NCI-H82 treated with DMSO at 0.1 percent for 48 hours (cell line): ENCODE measurements around the gene COL15A1.

Source experiments
- DNase-seq: peaks from one replicate; lab custom pipeline; 2025; ENCODE audit not compliant: unreplicated experiment; lab: John Stamatoyannopoulos, UW

The COL15A1 gene

DNA sequence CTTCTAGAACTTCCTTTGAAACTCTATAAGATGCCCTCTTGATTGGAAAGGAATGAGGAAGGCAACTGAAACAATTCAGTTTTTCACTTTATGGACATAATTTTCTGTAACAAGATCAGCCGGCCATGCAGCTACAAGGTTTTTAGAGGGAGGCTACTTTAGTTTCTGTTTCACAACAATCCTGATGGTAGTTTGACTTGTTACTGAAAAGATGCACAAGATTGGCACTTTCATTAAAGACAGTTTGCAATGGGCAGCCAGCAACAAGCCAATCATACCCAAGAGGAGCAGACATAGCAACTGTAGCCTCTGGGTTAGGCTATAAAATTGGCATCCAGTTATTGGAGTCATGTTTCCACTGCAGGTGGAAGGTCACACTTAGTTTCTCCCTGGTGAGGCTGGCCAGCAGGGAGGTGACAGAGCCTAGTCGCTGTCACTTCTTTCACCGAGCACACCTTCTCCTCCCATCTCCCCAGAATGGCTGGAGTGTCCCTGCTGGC lies 87.0 kb downstream of the COL15A1 start:
- DNase-seq: no peak

DNA sequence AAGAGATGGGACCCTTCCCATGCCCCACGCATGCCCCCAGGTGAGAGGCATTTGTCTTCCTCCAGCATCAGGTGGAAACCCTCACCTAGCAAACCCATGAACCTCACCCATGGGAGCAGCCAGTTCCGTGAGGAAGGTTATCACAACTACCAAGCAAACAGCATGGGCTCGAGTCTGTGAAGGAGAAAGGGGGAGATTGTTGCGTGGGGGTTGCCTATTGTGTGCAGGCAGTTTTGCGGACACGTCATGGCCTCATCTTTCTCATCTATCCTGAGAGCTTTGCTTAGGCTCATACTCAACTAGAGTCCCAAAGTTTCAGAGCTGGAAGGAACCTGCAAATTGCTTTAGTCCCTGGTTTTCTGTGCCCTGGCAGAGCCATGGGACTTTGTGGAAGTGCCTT lies 87.6 kb downstream of the COL15A1 start:
- DNase-seq: no peak

DNA sequence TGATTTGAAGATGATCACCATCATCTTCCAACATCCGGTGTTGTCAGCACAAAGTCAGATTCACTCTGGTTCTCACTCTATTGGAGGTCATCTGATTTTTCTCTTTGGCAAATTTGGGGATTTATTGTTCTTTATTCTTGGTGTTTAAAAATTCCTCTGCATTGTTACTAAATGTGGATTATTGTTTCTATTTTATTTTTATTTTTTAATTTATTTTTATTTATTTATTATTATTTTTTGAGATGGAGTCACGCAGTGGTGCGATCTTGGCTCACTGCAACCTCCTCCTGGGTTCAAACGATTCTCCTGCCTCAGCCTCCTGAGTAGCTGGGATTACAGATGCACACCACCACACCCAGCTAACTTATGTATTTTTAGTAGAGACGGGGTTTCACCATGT lies 88.3 kb downstream of the COL15A1 start:
- DNase-seq: no peak

DNA sequence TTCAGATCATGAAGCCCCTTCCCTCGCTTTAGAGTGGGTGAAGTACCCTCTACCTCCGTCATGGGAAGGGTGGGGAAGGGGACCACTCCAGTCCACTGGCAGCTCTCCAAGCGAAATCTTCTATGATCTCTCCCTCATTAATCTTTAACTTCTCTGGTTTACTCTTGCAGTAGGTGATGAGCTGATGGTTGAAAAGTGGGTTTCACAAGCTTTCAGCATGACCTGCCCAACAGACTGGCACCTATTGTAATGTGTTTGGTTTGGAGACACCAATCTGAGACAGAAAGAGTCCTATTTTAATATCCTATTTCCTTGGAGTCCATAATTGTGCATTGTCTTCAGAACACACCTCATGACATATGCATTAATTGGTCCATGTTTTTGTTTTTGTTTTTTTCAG lies 90.4 kb downstream of the COL15A1 start:
- no peak for DNase-seq

DNA sequence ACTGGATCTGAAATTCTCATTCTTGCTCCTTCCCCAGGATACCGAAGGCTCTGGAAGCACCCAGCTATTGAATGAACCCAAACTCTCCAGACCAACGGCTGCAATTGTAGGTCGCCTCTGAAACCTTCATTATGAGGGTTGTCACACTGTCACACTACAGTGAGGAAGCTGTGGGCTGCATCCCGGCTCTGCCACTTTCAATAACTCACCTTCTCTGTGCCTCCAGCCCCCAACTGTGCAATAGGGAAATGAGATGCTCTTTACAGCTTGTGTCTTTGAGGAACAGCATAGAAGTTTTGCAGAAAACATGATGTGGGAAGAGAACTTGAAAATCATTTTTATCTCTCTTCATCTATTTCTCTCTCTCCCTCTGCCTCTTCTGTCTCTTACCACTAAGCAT lies 91.6 kb downstream of the COL15A1 start:
- DNase-seq: no peak

DNA sequence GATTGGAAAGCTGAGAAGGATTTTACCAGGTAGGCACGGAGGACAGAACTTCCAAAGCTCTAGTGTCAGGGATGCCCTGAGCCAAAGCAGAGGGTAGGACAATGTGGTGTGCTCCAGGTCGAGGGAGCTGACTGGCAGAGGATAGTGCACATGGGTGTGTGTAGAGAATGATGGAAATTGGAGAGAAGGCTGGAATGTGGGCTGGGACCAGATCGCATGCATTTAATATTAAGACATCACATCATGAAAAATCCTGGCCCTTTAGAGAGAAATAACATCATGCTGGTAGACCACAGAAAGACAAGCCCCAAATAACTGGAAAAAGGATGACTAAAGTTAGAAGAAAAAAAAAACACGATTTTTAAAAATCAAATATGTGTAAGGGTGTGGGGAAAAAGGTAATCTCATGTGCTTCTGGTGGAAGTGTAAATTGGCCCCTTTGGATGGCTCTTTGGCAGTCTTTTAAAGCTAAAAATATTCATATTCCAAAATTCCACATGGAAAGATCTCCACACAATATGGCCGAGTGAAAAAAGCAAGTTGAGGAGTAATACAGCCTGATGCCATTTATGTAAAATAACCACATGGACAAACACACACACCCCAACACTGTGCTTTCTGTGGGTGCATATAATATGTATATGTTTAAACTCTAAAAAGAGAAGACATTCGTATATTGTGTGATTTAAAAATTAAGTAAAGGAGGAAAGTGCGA lies 94.2 kb downstream of the COL15A1 start:
- no peak for DNase-seq

DNA sequence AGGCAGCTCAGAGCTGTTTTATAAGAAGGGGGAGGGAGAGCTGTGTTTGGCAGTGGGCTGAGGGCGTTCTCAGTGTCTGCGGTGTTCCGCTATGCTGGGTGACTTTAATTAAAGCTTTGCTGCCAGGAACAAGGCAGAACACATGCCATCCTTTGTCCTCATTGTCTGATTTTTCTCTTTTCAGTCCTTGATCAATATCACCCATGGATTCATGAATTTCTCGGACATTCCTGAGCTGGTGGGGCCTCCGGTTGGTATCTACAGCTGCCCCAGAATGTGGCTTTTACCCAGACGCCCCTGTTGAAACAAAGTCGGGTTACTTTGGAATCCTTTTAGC lies 94.7 kb downstream of the COL15A1 start:
- no peak for DNase-seq

DNA sequence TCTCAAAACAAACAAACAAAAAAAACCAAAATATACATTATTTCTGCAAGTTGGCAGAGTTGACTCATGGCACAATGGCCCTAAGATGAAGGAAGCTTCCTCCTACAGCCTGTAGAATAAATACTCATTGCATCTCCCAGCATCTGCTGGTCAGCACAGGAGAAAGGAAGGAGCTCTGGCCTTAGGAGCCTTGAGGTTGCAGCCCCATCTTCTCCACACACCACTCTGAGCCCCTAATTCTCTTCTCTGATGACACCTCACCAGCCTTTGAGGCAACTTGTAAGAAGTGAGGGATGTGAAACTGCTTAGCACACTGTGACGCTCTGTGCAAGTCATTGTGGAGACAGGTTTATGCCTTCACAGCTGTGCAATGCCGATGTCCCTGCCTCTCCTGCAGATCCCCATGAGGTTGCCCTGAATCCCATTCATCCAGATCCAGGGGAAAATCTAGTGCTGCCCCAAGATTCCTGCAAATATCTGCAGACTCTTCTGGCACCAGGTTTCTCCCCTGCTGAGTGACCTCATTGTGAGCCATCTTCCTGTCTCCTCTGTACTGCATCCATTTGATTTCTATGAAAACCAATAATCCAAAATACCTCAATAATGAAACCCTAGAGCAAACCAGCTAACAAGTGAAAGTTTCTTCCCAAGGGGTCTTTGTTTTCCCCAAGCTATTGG lies 95.9 kb downstream of the COL15A1 start:
- DNase-seq: no peak

DNA sequence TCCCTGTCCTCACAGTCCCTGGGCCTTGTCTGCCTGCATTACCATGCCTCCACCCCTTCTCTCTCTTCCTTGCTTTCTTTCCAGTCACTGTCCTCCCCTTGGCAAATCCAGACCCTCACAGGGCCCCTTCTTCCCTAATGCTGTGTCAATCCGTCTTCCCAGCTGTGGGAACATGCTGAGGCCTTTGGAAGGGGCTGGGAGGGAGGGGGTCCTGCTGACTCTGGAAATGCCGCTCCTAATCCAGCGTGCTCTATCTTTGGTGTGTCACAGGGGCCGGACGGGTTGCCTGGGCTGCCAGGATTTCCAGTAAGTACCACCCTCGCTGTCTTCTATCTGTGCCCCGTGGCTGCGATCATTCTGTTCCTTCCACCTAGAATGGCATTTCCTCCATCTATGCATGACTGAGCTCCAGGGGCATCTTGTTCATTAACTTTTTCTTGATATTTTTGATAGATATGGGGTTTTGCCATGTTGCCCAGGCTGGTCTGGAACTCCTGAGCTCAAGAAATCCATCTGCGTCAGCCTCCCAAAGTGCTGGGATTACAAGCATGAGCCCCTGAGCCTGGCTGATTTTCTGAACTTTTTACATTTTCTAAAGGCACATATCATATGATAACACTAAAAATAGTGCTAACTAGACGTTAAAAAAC lies 96.7 kb downstream of the COL15A1 start:
- no peak for DNase-seq

DNA sequence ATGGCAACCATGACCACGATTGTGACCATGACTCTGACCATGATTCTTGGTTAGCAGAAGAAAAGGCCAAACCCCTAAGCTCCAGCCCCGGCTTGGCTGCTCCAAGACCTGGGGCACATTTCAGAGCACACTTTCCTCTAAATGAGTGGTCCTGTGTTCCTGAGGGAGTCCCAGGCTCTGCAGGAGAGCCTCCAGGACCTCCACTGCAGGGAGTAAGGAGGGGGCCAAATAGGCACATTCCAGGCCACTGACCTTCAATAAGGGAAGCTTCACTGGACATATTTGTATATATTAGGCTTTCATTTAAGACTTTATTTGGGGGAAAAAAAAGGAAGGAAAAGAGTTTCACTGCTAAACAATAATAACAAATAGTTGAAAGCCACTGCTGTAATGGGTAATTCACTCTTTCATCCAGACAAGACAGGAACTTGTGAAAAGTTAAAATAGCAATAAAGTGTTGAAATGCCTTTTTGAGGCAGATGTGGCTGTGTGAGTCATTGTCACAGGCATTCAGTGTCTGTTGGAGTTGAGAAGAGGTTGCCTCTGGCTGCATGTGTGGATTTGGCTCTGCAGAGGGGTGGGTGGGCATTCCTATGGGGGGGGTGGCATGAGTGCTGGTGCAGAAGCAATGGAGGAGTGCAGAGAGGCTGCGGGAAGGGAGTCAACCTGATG lies 97.3 kb downstream of the COL15A1 start:
- no peak for DNase-seq

DNA sequence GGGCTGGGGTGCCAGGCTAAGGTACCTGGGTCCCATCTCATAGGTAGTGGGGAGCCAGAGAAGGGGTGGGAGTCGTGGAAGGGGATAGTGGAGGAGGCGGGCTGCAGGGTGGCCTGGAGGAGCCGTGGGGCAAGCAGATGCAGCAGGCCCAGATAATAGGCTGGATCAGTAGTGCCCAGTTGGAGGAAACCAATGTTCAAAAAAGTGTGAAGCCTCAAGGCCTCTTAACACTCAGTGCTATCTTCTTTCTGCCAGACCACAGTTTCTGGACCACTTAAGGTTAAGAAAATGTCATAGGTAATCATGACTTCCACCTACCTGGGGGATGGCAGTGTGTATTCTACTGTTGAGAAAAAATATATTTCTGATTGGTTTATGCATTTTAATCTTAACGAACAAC lies 97.9 kb downstream of the COL15A1 start:
- no peak for DNase-seq

DNA sequence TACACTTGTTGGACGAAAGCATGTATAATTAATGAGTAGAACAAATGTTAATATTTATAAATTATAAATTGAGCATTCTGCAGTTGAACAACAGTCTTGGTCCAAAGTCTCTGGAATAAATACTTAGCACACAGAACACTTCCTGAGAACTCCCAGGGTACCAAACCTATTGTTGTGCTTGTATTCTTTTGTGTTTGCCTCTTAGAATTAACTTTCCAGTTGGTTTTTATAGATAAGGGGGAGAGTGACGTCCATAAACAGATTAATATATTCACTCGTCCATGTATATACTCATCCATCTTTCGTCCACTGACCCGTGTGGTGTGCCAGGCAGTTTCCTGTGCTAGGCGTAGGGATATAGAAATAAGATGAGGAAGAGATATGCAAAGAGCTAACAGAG lies 98.9 kb downstream of the COL15A1 start:
- DNase-seq: no peak

DNA sequence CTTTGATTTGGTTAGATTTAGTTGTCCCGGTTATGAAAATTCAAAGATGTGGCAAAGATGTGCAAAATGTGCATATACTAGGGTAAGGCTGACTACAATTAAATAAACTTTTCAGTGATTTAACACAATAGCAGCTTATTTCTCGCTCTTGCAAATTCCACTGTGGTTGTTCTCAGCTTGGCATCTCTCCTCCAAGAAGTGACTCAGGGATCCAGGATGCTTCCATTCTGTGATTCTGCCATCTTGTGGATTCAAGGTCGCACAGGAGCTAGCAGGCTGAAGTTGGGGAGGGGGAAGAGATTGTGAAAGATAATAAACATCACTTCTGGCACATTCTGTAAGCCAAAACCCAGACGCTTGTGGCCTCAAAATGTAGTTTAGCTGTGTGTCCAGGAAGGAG lies 101.1 kb downstream of the COL15A1 start:
- no peak for DNase-seq

DNA sequence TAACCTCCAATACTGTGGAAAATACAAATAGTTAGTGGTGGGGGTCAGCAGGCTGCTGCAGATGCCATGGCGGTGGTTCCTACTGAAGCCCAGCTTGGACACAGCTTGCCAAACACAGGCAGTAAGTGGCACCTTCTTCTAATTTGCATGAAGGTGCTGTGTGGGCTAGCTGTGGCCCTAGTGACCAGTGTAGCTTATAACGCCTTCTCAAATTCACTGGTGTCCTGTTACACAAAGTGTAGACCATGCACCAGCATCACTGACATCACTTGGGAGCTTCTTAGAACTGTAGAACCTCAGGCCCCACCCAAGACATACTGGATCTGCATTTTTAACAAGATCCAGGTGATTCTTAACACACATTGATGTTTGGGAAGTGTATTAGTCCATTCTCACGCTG lies 102.4 kb downstream of the COL15A1 start:
- DNase-seq: no peak

DNA sequence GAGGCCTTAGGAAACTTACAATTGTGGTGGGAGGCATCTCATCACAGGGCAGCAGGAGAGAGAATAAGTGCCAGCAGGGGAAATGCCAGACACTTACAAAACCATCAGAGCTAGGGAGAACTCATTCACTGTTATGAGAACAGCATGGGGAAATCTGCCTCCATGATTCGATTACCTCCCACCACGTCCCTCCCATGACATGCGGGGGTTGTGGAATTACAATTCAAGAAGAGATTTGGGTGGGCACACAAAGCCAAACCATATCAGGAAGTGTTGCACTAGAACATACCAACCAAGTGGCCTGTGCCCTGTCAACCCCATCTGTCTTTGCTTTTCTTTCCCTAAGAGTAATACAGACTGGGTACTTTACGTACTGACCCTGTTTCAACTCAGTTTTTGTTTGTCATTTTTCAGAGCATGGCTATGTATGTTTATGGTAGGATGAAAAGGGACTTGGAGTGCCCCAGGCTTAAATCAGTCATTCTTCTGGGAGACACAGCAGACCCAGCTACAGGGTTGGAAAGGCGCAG lies 102.9 kb downstream of the COL15A1 start:
- DNase-seq: no peak

DNA sequence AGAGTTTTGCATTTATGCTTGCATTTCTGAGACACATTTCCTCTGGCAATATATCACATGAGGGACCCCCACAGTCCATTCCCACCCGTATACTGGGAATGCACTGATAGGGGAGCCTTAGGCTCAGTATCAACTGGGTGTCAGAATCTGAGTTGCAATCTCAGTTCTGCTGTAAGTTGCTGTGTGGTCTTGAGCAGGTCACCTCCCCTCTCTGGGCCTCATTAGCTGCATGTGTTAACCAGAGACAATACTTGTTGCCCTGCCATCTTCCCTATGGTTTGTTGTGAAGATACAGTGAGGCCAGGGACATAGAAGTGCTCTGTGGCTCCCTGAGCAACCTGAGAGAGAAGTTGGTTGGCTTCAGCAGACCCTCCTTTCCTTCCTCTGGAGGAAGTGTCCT lies 105.5 kb downstream of the COL15A1 start:
- no peak for DNase-seq

DNA sequence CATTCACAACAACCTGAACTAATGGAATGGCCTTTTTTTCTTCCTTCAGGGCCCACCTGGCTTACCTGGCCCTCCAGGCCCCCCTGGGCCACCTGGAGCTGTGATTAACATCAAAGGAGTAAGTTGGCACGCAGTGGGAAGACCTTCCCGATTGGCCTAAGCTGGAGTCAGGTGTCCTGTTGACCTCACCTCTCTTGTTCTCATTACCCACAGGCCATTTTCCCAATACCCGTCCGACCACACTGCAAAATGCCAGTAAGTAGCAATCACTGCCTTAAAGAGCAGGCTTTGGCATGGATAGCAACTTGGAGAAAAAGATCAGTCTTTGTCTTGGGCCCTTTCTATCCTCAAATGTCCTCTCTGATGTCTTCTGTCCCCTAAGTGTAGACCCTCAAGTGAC lies 105.9 kb downstream of the COL15A1 start:
- no peak for DNase-seq

DNA sequence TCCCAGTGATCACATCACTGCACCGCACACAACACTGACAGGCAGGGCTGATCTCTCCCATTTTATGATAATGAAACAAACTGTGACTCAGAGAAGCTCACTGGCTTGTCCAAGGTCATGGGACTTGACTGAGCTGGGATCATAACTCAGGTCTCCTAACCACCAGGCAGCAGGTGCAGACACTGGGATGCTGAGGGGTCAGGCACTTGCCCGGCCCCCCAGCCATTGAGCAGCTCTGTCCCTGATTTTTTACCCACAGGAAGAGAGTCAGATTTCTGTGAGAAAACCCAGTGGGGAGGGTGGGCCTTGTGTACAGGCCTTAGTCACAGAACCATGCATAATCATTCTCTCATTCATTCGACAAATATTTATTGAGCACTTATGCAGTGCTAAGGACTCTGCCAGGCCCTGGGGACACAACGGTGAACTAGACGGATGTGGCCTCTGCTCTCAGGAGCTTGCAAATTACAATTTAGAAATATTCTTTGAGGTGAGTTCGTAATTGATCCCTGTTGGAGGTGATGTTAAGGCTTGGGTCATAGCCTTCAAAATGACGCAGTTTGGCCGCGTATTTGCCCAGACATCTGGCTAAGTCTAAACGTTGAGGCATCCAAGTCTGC lies 106.7 kb downstream of the COL15A1 start:
- DNase-seq: no peak

DNA sequence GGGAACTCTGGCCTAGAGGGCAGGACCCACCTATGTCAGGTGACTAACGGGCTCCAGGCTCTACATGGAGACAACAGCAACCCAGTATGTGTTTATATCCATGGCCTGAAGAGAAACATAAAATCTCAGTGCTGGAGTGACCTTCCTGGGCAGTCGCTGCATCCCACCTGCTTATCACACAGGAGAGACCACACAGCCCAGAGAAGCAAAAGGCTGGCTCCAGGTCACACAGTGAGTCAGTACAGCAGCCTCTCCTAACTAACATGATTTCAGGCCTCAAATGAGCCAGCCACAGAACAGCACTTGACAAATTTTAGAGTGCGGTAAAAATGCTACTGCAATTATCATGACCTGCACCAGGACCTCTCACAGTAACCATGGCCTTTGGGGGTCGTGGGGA lies 107.2 kb downstream of the COL15A1 start:
- no peak for DNase-seq

DNA sequence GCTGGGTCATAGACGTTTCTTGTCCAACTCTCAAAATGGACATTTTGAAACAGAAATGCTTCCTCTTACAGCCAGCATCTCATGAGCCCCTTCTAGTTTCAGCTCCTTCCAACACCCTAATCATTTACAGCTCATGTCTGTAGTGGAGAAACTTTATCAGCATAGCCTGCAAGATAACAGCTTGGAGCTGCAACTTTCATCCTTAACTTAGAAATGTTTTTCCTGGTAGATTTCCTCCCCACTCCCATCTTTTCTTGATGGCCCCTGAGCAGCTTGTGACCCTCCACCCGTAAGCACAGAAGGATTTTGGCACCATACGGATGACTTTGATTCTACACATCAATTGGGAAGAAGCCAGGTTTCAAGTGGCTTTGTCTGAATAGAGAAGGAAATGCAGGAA lies 107.7 kb downstream of the COL15A1 start:
- no peak for DNase-seq

DNA sequence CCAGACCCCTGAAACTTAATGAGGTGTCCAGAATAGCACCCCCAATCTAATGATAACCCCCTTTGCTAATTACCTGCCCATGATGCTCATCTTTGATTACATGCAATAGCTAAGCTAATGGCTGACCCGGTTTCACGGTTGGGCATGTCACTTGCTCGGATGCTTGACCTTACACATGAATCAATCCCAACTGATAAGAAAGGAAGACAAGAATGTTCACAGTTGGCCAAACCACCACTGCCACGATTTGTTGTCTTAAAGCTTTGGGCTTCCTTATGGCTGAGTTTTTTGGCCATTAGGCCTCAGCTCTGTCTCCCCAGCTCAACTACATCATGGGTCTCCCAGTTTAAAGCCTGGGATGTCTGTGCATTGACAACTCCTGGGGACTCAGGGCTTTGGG lies 108.1 kb downstream of the COL15A1 start:
- no peak for DNase-seq
